Upper lobe of right lung (tissue), 1 donor: Measurements from ENCODE around the gene SLC22A31. TPM values are rescaled to one million over a fixed set of nuclear protein-coding genes. Genes with fewer than 3 reads are reported as not detected.

ENCODE experiments used
- ATAC-seq: fragments of 200-7000 bp; cut with Tn5 transposase; one replicate; pipeline ENCODE4 v1.9.1; 2020; ENCODE audit warnings: mild to moderate bottlenecking, moderate library complexity
- DNase-seq: peaks from one replicate; pipeline ENCODE4 v3.0.0-alpha.2; 2020
- H3K27ac ChIP-seq: fragments of 200-600 bp; one replicate; pipeline ENCODE4 v1.8.0; 2022
- H3K27me3 ChIP-seq: fragments of 200-600 bp; one replicate; pipeline ENCODE4 v1.8.0; 2022; ENCODE audit warnings: mild to moderate bottlenecking
- H3K36me3 ChIP-seq: fragments of 200-600 bp; one replicate; pipeline ENCODE4 v1.8.0; 2022
- H3K4me1 ChIP-seq: fragments of 200-600 bp; one replicate; pipeline ENCODE4 v1.8.0; 2022
- H3K4me3 ChIP-seq: fragments of 200-600 bp; one replicate; pipeline ENCODE4 v1.8.0; 2022; ENCODE audit warnings: mild to moderate bottlenecking
- H3K9me3 ChIP-seq: fragments of 200-600 bp; one replicate; pipeline ENCODE4 v1.8.0; 2022
- intact Hi-C: fragments of 100-400 bp; cut with DNase I; formaldehyde crosslinking; loops from one replicate; pipeline ENCODE4 v1.11.0; 2022
- total RNA-seq: library from RNA; stranded (reverse); fragmentation: NEBNext Ultra II Directional; extraction: Animal tissue kit (Norgen Biotek cat#: 25700); gene quantifications from one replicate; pipeline ENCODE4 v1.2.1, GENCODE V29; 2021
- TF ChIP-seq, protein P1 (sequence below): fragments of 200-600 bp; IDR thresholded peaks from one replicate; pipeline ENCODE4 v1.8.0; 2022; ENCODE audit warnings: antibody characterized with exemption
- donor health status: DM: no; HTN: yes; CAD: no; lungs with severe emphysema.

The SLC22A31 gene
- total RNA-seq, 1 donor from 2014 or later = 136 TPM

GRCh38 chr16:89197633-89198416 is 2.5 kb downstream of the SLC22A31 start:
- H3K4me1 ChIP-seq = peaks cover 4% of the 10 kb centered on the region
- H3K27ac ChIP-seq = no peak overlapping the region
- no peak overlapping the region for H3K4me3 ChIP-seq
- TF ChIP-seq, protein P1, sequence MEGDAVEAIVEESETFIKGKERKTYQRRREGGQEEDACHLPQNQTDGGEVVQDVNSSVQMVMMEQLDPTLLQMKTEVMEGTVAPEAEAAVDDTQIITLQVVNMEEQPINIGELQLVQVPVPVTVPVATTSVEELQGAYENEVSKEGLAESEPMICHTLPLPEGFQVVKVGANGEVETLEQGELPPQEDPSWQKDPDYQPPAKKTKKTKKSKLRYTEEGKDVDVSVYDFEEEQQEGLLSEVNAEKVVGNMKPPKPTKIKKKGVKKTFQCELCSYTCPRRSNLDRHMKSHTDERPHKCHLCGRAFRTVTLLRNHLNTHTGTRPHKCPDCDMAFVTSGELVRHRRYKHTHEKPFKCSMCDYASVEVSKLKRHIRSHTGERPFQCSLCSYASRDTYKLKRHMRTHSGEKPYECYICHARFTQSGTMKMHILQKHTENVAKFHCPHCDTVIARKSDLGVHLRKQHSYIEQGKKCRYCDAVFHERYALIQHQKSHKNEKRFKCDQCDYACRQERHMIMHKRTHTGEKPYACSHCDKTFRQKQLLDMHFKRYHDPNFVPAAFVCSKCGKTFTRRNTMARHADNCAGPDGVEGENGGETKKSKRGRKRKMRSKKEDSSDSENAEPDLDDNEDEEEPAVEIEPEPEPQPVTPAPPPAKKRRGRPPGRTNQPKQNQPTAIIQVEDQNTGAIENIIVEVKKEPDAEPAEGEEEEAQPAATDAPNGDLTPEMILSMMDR = no peak
- H3K36me3 ChIP-seq = no peaks in the 10 kb centered on the region
- intact Hi-C loops = no loop called here
- no peaks in the 10 kb centered on the region for H3K9me3 ChIP-seq
- no peak for DNase-seq
- ATAC-seq = no peak
- peaks cover 38% of the 10 kb centered on the region for H3K27me3 ChIP-seq

DNA sequence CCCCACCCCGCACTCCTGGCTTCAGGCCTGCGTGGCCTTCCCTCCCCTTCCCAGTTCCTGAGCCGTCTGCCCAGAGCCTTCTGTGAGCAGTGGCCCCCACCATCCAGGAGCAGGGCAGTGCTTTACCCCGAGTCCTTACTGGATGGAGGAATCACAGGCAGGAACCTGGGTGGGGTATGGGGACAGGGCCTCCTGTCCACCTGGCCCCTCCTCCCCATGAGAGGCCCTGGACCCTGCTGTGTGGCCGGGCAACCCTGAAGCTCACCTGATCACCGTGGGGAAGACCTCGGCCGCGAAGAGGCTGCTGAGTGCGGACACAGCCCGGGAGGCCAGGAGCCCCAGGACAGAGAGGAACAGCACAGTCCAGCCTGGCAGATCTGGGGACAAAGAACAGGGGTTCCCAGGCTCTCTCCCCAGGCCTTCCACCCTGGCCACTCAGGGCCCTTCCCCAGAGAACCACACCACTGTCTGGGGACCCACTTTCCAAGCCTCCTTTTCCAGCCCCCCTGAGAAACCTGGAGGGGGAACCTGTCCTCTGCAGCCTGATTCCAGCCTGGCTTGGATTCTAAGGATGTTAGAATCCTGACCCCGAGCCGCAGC is 3.2 kb downstream of the SLC22A31 start:
- Histone ChIP-seq H3K4me1 (peaks cover 4% of the 10 kb centered on the region), H3K27ac (no peak overlapping the region), H3K4me3 (no peak overlapping the region), H3K36me3 (no peaks in the 10 kb centered on the region), H3K9me3 (no peaks in the 10 kb centered on the region), H3K27me3 (peaks cover 32% of the 10 kb centered on the region)
- ATAC-seq (no peak), DNase-seq (peak; percentile 56)
- TF ChIP-seq, protein P1 = no peak
- intact Hi-C loops = no loop called here

DNA sequence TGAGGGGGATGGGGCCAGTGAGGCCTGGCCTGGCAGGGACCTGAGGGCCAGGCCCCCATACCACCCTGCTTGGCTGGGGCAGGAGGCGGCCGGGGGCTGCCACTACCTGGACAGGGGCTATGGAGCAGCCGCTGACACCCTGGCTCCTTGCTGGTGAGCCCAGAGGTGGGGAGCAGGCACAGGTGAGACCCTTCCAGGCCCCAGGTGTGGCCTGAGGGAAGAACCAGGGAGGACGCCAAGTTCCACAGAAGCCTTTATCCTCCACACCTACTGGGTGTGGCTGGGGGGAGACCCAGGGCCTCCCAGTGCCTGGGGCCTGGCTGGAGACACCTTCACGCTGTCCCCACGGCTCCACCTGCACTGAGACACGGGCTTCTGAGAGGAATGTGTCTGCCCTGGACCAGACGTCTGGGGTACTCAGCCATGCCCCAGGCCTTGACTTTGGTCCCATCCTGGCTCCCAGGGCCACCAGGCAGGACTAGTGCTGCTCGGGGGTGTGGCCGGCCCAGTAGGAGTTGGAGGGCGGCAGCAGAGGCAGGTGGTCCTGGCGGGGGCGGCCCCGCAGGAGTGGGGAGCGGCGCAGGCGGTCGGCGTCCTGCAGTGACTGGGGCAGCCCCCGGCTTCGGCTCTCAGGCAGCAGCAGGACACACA is 4.7 kb downstream of the SLC22A31 start:
- intact Hi-C loops = no loop called here
- Histone ChIP-seq H3K27me3 (peaks cover 29% of the 10 kb centered on the region), H3K9me3 (no peaks in the 10 kb centered on the region), H3K27ac (no peak overlapping the region), H3K36me3 (no peaks in the 10 kb centered on the region), H3K4me3 (no peak overlapping the region), H3K4me1 (peaks cover 2% of the 10 kb centered on the region)
- TF ChIP-seq, protein P1 = no peak
- DNase-seq (peak; percentile 64), ATAC-seq (no peak)

GRCh38 chr16:89194340-89195311 is 5.7 kb downstream of the SLC22A31 start:
- Histone ChIP-seq H3K27ac (no peak overlapping the region), H3K36me3 (no peaks in the 10 kb centered on the region), H3K9me3 (no peaks in the 10 kb centered on the region), H3K4me3 (no peak overlapping the region), H3K27me3 (peaks cover 19% of the 10 kb centered on the region), H3K4me1 (no peaks in the 10 kb centered on the region)
- intact Hi-C loops = no loop called here
- TF ChIP-seq, protein P1 = no peak
- no peak for ATAC-seq
- peak; percentile 66 for DNase-seq
